ENCODE measurements around the gene GAB1.

GAB1 gene

DNA sequence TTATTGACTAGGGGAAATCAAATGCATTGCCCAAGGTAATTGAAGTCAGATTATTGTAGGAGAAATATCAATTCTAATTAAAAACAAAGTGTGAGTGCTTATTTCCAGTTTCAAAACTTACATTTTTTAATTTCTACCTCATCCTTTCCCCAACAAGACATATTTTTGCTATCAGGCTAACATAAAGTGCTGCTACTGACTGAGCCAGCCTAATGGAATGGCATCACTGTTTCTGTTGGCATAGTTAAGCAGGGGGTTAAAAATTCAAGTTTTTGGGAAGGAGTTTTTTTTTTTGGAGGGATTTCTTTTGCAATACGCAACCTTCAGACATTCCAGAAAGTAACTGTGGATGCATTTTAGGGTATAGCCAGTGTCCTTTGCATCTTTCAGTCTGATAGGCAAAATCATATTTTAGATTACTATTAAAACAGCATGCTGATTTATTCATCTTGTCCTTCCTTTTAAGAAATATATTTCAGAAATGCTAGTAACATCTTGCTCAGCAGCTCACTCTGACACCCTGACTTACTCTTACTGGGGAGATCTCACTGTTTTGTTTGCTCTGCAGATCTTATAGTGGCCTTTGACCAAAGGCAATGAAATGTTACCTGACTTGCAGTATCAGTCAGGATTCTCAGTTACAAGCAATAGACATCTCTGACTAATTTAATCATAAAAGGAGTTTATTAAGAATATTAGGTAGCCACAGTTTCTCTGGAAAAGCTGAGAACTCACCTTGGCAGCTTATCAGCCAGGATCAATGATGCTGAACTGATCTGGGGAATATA is 24.4 kb downstream of the GAB1 start:
- peaks cover 3% of the 10 kb centered on the region for H3K4me1 ChIP-seq (ENCODE audit: control insufficient read depth, insufficient read depth, low read depth, low read length)
- H2BK5ac ChIP-seq (ENCODE audit: low read depth, low read length, poor library complexity, severe bottlenecking): no peak overlapping the region
- no peak overlapping the region for H3K14ac ChIP-seq (ENCODE audit: low read length in 2 of 2)
- no peak overlapping the region for H2BK120ac ChIP-seq (ENCODE audit: low read depth, low read length)
- H3K9ac ChIP-seq (ENCODE audit: low read length): peak overlapping the region; percentile 60
- no peak overlapping the region for H3K4me2 ChIP-seq (ENCODE audit: low read length, poor library complexity, severe bottlenecking)
- no peak overlapping the region for H3K23ac ChIP-seq (ENCODE audit: low read length in 2 of 2)
- H3K27me3 ChIP-seq (ENCODE audit: control insufficient read depth in 1 of 2, insufficient read depth in 1 of 2, low read length in 2 of 2): no peaks in the 10 kb centered on the region
- H3K4ac ChIP-seq (ENCODE audit: low read depth in 1 of 2, low read length in 2 of 2): no peak overlapping the region
- peak overlapping the region in 1 of 2 experiments; percentile 36 for H3K4me3 ChIP-seq (ENCODE audit: insufficient read depth in 1 of 2, low read depth in 1 of 2, low read length in 2 of 2)
- no peak overlapping the region for H3K27ac ChIP-seq (ENCODE audit: low read length, poor library complexity, severe bottlenecking)
- H3K36me3 ChIP-seq (ENCODE audit: control insufficient read depth in 1 of 2, insufficient read depth in 2 of 2, low read depth in 1 of 2, low read length in 2 of 2): no peaks in the 10 kb centered on the region
- DNase-seq: no peak
- H3K18ac ChIP-seq (ENCODE audit: low read depth in 1 of 2, low read length in 2 of 2): no peak overlapping the region
- H2AK5ac ChIP-seq (ENCODE audit: low read length, severe bottlenecking): no peak overlapping the region
- no peaks in the 10 kb centered on the region for H3K9me3 ChIP-seq (ENCODE audit: control insufficient read depth, low read length)
- H4K8ac ChIP-seq (ENCODE audit: low read length): peak overlapping the region; percentile 27
- H2BK15ac ChIP-seq (ENCODE audit: low read depth, poor library complexity, severe bottlenecking): no peak overlapping the region
- no peak overlapping the region for H4K91ac ChIP-seq (ENCODE audit: low read length)
- no CpG with 5 or more reads among the region's 1 CpG for WGBS
- no peak overlapping the region for H2BK12ac ChIP-seq (ENCODE audit: low read length in 2 of 2)
- peaks cover 13% of the 10 kb centered on the region for H3K79me1 ChIP-seq (replicated peaks; ENCODE audit: low read length, poor library complexity, severe bottlenecking)
- no peak overlapping the region for H2AFZ ChIP-seq (ENCODE audit: low read depth, low read length)

DNA sequence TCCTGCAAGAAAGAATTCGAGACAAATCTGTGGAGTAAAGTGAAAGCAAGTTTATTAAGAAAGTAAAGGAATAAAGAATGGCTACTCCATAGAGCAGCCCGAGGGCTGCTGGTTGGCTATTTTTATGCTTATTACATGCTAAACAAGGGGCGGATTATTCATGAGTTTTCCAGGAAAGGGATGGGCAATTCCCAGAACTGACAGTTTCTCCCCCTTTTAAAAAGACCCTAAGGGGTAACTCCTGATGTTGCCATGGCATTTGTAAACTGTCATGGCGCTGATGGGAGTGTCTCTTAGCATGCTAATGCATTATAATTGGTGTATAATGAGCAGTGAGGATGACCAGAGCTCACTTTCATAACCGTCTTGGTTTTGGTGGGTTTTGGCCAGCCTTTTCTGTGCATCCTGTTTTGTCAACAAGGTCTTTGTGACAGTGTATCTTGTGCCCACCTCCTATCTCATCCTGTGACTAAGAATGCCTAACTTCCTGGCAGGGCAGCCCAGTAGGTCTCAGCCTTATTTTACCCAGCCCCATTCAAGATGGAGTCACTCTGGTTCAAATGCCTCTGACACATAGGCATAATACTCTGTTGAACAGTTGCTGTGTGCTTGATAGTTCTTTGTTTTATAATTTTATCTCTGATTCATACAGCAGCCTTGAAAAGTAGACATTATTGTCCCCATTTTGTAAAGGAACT is 25.8 kb downstream of the GAB1 start:
- DNase-seq: no peak
- Histone ChIP-seq H2AK5ac (ENCODE audit: low read length, severe bottlenecking) (no peak overlapping the region), H2BK120ac (ENCODE audit: low read depth, low read length) (no peak overlapping the region), H3K27ac (ENCODE audit: low read length, poor library complexity, severe bottlenecking) (no peak overlapping the region), H2BK12ac (ENCODE audit: low read length in 2 of 2) (no peak overlapping the region), H2AFZ (ENCODE audit: low read depth, low read length) (no peak overlapping the region), H3K23ac (ENCODE audit: low read length in 2 of 2) (no peak overlapping the region), H2BK5ac (ENCODE audit: low read depth, low read length, poor library complexity, severe bottlenecking) (no peak overlapping the region), H3K4me3 (ENCODE audit: insufficient read depth in 1 of 2, low read depth in 1 of 2, low read length in 2 of 2) (no peak overlapping the region), H4K8ac (ENCODE audit: low read length) (no peak overlapping the region), H3K27me3 (ENCODE audit: control insufficient read depth in 1 of 2, insufficient read depth in 1 of 2, low read length in 2 of 2) (no peaks in the 10 kb centered on the region), H4K91ac (ENCODE audit: low read length) (no peak overlapping the region), H2BK15ac (ENCODE audit: low read depth, poor library complexity, severe bottlenecking) (no peak overlapping the region), H3K4ac (ENCODE audit: low read depth in 1 of 2, low read length in 2 of 2) (no peak overlapping the region), H3K4me2 (ENCODE audit: low read length, poor library complexity, severe bottlenecking) (no peak overlapping the region), H3K4me1 (ENCODE audit: control insufficient read depth, insufficient read depth, low read depth, low read length) (peaks cover 2% of the 10 kb centered on the region), H3K36me3 (ENCODE audit: control insufficient read depth in 1 of 2, insufficient read depth in 2 of 2, low read depth in 1 of 2, low read length in 2 of 2) (no peaks in the 10 kb centered on the region), H3K79me1 (replicated peaks; ENCODE audit: low read length, poor library complexity, severe bottlenecking) (peaks cover 14% of the 10 kb centered on the region), H3K9ac (ENCODE audit: low read length) (no peak overlapping the region), H3K14ac (ENCODE audit: low read length in 2 of 2) (no peak overlapping the region), H3K18ac (ENCODE audit: low read depth in 1 of 2, low read length in 2 of 2) (no peak overlapping the region), H3K9me3 (ENCODE audit: control insufficient read depth, low read length) (no peaks in the 10 kb centered on the region)
- WGBS: 94% methylated on average over 5 of the region's 5 CpGs

DNA sequence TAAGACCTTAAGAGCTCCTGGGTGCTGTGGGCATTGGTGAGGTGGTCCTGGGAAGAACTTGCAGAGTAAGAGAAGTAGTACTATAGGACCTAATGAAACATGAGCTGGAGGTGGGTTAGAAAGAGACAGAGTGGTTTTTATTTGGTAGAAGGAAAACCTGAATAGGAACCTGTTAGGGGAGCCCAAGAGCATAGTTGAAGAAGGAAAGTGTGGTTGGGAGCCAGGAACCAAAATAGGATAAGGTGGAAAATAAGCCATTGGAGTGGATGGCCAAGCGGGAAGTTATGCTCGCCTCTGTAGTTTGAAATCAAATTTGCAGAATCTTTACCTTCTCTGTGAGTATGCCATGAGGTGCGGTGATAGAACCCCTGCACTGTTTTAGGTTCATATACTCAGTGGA is 26.7 kb downstream of the GAB1 start:
- Histone ChIP-seq H3K27me3 (ENCODE audit: control insufficient read depth in 1 of 2, insufficient read depth in 1 of 2, low read length in 2 of 2) (no peaks in the 10 kb centered on the region), H2AK5ac (ENCODE audit: low read length, severe bottlenecking) (no peak overlapping the region), H3K9me3 (ENCODE audit: control insufficient read depth, low read length) (no peaks in the 10 kb centered on the region), H3K4me1 (ENCODE audit: control insufficient read depth, insufficient read depth, low read depth, low read length) (peaks cover 2% of the 10 kb centered on the region), H3K79me1 (replicated peaks; ENCODE audit: low read length, poor library complexity, severe bottlenecking) (peaks cover 17% of the 10 kb centered on the region), H2BK120ac (ENCODE audit: low read depth, low read length) (no peak overlapping the region), H2AFZ (ENCODE audit: low read depth, low read length) (no peak overlapping the region), H3K36me3 (ENCODE audit: control insufficient read depth in 1 of 2, insufficient read depth in 2 of 2, low read depth in 1 of 2, low read length in 2 of 2) (no peaks in the 10 kb centered on the region), H3K4me3 (ENCODE audit: insufficient read depth in 1 of 2, low read depth in 1 of 2, low read length in 2 of 2) (no peak overlapping the region), H3K4me2 (ENCODE audit: low read length, poor library complexity, severe bottlenecking) (no peak overlapping the region), H4K8ac (ENCODE audit: low read length) (no peak overlapping the region), H2BK12ac (ENCODE audit: low read length in 2 of 2) (no peak overlapping the region), H2BK15ac (ENCODE audit: low read depth, poor library complexity, severe bottlenecking) (no peak overlapping the region), H2BK5ac (ENCODE audit: low read depth, low read length, poor library complexity, severe bottlenecking) (no peak overlapping the region), H3K14ac (ENCODE audit: low read length in 2 of 2) (no peak overlapping the region), H3K18ac (ENCODE audit: low read depth in 1 of 2, low read length in 2 of 2) (no peak overlapping the region), H3K4ac (ENCODE audit: low read depth in 1 of 2, low read length in 2 of 2) (no peak overlapping the region), H3K23ac (ENCODE audit: low read length in 2 of 2) (no peak overlapping the region), H4K91ac (ENCODE audit: low read length) (no peak overlapping the region), H3K9ac (ENCODE audit: low read length) (no peak overlapping the region), H3K27ac (ENCODE audit: low read length, poor library complexity, severe bottlenecking) (no peak overlapping the region)
- WGBS: 99% methylated on average over 3 of the region's 3 CpGs
- no peak for DNase-seq

DNA sequence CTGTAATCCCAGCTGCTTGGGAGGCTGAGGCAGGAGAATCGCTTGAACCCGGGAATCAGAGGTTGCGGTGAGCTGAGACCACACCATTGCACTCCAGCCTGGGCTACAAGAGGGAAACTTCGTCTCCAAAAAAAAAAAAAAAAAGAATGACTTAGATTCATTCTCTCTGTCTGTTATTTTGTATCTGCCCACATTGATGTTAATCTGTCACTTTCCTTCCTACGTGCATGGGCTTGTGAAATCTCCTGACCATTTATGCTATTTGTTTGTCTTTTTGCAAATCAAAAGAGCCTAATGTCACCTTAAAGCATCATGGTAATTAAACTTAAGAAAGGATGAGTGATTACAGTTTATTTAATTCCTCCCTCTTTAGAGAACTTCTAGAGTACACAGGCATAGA is 27.4 kb downstream of the GAB1 start:
- no peak overlapping the region for H2BK15ac ChIP-seq (ENCODE audit: low read depth, poor library complexity, severe bottlenecking)
- H2AFZ ChIP-seq (ENCODE audit: low read depth, low read length): no peak overlapping the region
- H3K27ac ChIP-seq (ENCODE audit: low read length, poor library complexity, severe bottlenecking): no peak overlapping the region
- H3K27me3 ChIP-seq (ENCODE audit: control insufficient read depth in 1 of 2, insufficient read depth in 1 of 2, low read length in 2 of 2): no peaks in the 10 kb centered on the region
- 100% methylated on average over 5 of the region's 5 CpGs for WGBS
- H2BK5ac ChIP-seq (ENCODE audit: low read depth, low read length, poor library complexity, severe bottlenecking): no peak overlapping the region
- no peaks in the 10 kb centered on the region for H3K36me3 ChIP-seq (ENCODE audit: control insufficient read depth in 1 of 2, insufficient read depth in 2 of 2, low read depth in 1 of 2, low read length in 2 of 2)
- no peak overlapping the region for H2BK120ac ChIP-seq (ENCODE audit: low read depth, low read length)
- no peak overlapping the region for H4K8ac ChIP-seq (ENCODE audit: low read length)
- H3K9ac ChIP-seq (ENCODE audit: low read length): no peak overlapping the region
- no peak overlapping the region for H2AK5ac ChIP-seq (ENCODE audit: low read length, severe bottlenecking)
- H3K14ac ChIP-seq (ENCODE audit: low read length in 2 of 2): no peak overlapping the region
- H3K79me1 ChIP-seq (replicated peaks; ENCODE audit: low read length, poor library complexity, severe bottlenecking): peaks cover 20% of the 10 kb centered on the region
- H3K4me1 ChIP-seq (ENCODE audit: control insufficient read depth, insufficient read depth, low read depth, low read length): peaks cover 2% of the 10 kb centered on the region
- no peak for DNase-seq
- H3K9me3 ChIP-seq (ENCODE audit: control insufficient read depth, low read length): no peaks in the 10 kb centered on the region
- H4K91ac ChIP-seq (ENCODE audit: low read length): no peak overlapping the region
- no peak overlapping the region for H3K18ac ChIP-seq (ENCODE audit: low read depth in 1 of 2, low read length in 2 of 2)
- no peak overlapping the region for H3K4ac ChIP-seq (ENCODE audit: low read depth in 1 of 2, low read length in 2 of 2)
- no peak overlapping the region for H3K23ac ChIP-seq (ENCODE audit: low read length in 2 of 2)
- no peak overlapping the region for H3K4me2 ChIP-seq (ENCODE audit: low read length, poor library complexity, severe bottlenecking)
- H2BK12ac ChIP-seq (ENCODE audit: low read length in 2 of 2): no peak overlapping the region
- H3K4me3 ChIP-seq (ENCODE audit: insufficient read depth in 1 of 2, low read depth in 1 of 2, low read length in 2 of 2): no peak overlapping the region

Data from mesenchymal stem cell (in vitro differentiated cells and primary cell).